Stimulated activated CD4-positive, alpha-beta T cell treated with anti-CD3 and anti-CD28 coated beads, Interleukin-12 subunit alpha, Interleukin-12 subunit beta, amount 100 ng/mL, for 4 hours (primary cell): ENCODE measurements around the gene NEK6.

ENCODE experiments used
- DNase-seq: peaks from one replicate; pipeline ENCODE4 v3.0.0-alpha.2; 2020

Gene NEK6

GRCh38 chr9:124326378-124326777 lies 68.6 kb downstream of the NEK6 start:
- DNase-seq = no peak

GRCh38 chr9:124327491-124327890 lies 69.7 kb downstream of the NEK6 start:
- no peak for DNase-seq

- DNase-seq = no peak
Measured at GRCh38 chr9:124328285-124328684, 70.5 kb downstream of the NEK6 start.

- DNase-seq = no peak
Measured at GRCh38 chr9:124329206-124329792, 71.5 kb downstream of the NEK6 start.

GRCh38 chr9:124330011-124330697 lies 72.4 kb downstream of the NEK6 start:
- DNase-seq = no peak

- DNase-seq = no peak
Measured at GRCh38 chr9:124331580-124331979, 73.8 kb downstream of the NEK6 start.

GRCh38 chr9:124332361-124333202 lies 74.8 kb downstream of the NEK6 start:
- no peak for DNase-seq

GRCh38 chr9:124333203-124333579 lies 75.4 kb downstream of the NEK6 start:
- no peak for DNase-seq

GRCh38 chr9:124334568-124335319 lies 77.0 kb downstream of the NEK6 start:
- DNase-seq = no peak

GRCh38 chr9:124335320-124335707 lies 77.6 kb downstream of the NEK6 start:
- DNase-seq = no peak

GRCh38 chr9:124337562-124337961 lies 79.8 kb downstream of the NEK6 start:
- no peak for DNase-seq

GRCh38 chr9:124339603-124340146 lies 81.9 kb downstream of the NEK6 start:
- no peak for DNase-seq

GRCh38 chr9:124340219-124341069 lies 82.7 kb downstream of the NEK6 start:
- DNase-seq = no peak

GRCh38 chr9:124341455-124342170 lies 83.9 kb downstream of the NEK6 start:
- DNase-seq = no peak

- no peak for DNase-seq
Measured at GRCh38 chr9:124342402-124342775, 84.6 kb downstream of the NEK6 start.

- no peak for DNase-seq
Measured at GRCh38 chr9:124342776-124343485, 85.2 kb downstream of the NEK6 start.

- no peak for DNase-seq
Measured at GRCh38 chr9:124343533-124344290, 86.0 kb downstream of the NEK6 start.

- DNase-seq = no peak
Measured at GRCh38 chr9:124344291-124345050, 86.7 kb downstream of the NEK6 start.

- DNase-seq = no peak
Measured at GRCh38 chr9:124345063-124345462, 87.3 kb downstream of the NEK6 start.
